Measurements from ENCODE around the gene PRR12.

The PRR12 gene

DNA sequence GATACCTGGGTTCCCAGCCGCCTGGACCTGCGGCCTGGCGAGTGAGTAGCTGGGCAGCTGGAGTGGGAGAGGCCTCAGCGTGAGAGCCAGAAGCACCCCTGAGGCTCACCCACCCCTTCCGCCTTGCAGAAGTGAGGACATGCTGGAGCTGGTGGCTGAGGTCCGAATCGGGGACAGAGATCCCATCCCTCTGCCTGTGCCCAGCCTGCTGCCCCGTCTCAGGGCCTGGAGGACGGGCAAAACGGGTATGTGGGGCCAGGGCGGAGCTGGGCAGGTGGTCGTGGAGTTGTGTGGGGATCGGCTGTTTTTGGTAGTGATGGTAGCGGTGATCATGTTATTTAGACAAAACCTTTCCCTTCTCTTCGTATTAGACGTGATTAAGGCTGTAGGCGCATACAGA is 55.6 kb downstream of the PRR12 start:
- TF ChIP-seq TAF1 (IDR thresholded peaks at IDR 0.05; ENCODE audit: borderline replicate concordance, insufficient read depth, low read length) (no peak), FOXP2 (optimal IDR thresholded peaks at IDR 0.05; ENCODE audit: borderline replicate concordance, extremely low read depth, extremely low read length, insufficient read depth) (no peak), POLR2AphosphoS5 (IDR thresholded peaks at IDR 0.05; ENCODE audit: low read depth, low read length) (no peak), SIN3A (IDR thresholded peaks at IDR 0.05; ENCODE audit: borderline replicate concordance, insufficient read depth, low read length) (no peak)
- TF ChIP-seq, protein P1, sequence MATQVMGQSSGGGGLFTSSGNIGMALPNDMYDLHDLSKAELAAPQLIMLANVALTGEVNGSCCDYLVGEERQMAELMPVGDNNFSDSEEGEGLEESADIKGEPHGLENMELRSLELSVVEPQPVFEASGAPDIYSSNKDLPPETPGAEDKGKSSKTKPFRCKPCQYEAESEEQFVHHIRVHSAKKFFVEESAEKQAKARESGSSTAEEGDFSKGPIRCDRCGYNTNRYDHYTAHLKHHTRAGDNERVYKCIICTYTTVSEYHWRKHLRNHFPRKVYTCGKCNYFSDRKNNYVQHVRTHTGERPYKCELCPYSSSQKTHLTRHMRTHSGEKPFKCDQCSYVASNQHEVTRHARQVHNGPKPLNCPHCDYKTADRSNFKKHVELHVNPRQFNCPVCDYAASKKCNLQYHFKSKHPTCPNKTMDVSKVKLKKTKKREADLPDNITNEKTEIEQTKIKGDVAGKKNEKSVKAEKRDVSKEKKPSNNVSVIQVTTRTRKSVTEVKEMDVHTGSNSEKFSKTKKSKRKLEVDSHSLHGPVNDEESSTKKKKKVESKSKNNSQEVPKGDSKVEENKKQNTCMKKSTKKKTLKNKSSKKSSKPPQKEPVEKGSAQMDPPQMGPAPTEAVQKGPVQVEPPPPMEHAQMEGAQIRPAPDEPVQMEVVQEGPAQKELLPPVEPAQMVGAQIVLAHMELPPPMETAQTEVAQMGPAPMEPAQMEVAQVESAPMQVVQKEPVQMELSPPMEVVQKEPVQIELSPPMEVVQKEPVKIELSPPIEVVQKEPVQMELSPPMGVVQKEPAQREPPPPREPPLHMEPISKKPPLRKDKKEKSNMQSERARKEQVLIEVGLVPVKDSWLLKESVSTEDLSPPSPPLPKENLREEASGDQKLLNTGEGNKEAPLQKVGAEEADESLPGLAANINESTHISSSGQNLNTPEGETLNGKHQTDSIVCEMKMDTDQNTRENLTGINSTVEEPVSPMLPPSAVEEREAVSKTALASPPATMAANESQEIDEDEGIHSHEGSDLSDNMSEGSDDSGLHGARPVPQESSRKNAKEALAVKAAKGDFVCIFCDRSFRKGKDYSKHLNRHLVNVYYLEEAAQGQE (IDR thresholded peaks at IDR 0.05; ENCODE audit: insufficient read depth in 1 of 2, low read depth in 2 of 2, low read length in 2 of 2): no peak

DNA sequence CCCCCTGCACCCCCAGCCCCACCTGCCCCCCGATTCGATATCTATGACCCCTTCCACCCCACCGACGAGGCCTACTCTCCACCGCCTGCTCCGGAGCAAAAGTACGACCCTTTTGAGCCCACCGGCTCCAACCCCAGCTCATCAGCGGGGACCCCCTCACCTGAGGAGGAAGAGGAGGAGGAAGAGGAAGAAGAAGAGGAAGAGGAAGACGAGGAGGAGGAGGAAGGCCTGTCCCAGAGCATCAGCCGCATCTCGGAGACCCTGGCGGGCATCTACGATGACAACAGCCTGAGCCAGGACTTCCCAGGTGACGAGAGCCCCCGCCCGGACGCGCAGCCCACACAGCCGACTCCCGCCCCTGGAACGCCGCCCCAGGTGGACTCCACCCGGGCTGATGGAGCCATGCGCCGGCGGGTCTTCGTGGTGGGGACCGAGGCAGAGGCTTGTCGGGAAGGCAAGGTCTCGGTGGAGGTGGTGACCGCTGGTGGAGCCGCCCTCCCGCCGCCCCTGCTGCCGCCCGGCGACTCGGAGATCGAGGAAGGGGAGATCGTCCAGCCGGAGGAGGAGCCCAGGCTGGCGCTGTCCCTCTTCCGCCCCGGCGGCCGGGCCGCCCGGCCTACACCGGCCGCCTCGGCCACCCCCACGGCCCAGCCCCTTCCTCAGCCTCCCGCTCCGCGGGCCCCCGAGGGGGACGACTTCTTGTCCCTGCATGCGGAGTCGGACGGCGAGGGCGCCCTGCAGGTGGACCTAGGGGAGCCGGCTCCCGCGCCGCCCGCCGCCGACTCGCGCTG is 60.2 kb downstream of the PRR12 start:
- TF ChIP-seq FOXP2 (optimal IDR thresholded peaks at IDR 0.05; ENCODE audit: borderline replicate concordance, extremely low read depth, extremely low read length, insufficient read depth): no peak
- TF ChIP-seq, protein P1 (IDR thresholded peaks at IDR 0.05; ENCODE audit: insufficient read depth in 1 of 2, low read depth in 2 of 2, low read length in 2 of 2): no peak

DNA sequence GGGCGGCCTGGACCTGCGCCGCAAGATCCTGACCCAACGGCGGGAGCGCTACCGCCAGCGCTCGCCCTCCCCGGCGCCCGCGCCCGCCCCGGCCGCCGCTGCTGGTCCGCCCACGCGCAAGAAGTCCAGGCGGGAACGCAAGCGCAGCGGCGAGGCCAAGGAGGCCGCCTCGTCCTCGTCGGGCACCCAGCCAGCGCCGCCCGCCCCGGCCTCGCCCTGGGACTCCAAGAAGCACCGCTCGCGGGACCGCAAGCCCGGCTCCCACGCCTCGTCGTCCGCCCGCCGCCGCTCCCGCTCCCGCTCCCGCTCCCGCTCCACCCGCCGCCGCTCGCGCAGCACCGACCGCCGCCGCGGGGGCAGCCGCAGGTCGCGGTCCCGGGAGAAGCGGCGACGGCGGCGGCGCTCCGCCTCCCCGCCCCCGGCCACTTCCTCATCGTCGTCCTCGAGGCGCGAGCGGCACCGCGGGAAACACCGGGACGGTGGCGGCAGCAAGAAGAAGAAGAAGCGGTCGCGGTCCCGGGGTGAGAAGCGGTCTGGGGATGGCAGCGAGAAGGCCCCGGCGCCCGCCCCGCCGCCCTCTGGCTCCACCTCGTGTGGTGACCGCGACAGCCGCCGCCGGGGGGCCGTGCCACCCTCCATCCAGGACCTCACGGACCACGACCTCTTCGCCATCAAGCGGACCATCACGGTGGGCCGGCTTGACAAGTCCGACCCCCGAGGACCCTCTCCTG is 61.0 kb downstream of the PRR12 start:
- no peak for TF ChIP-seq FOXP2 (optimal IDR thresholded peaks at IDR 0.05; ENCODE audit: borderline replicate concordance, extremely low read depth, extremely low read length, insufficient read depth)
- no peak for TF ChIP-seq TAF1 (IDR thresholded peaks at IDR 0.05; ENCODE audit: borderline replicate concordance, insufficient read depth, low read length)
- TF ChIP-seq SIN3A (IDR thresholded peaks at IDR 0.05; ENCODE audit: borderline replicate concordance, insufficient read depth, low read length): no peak

DNA sequence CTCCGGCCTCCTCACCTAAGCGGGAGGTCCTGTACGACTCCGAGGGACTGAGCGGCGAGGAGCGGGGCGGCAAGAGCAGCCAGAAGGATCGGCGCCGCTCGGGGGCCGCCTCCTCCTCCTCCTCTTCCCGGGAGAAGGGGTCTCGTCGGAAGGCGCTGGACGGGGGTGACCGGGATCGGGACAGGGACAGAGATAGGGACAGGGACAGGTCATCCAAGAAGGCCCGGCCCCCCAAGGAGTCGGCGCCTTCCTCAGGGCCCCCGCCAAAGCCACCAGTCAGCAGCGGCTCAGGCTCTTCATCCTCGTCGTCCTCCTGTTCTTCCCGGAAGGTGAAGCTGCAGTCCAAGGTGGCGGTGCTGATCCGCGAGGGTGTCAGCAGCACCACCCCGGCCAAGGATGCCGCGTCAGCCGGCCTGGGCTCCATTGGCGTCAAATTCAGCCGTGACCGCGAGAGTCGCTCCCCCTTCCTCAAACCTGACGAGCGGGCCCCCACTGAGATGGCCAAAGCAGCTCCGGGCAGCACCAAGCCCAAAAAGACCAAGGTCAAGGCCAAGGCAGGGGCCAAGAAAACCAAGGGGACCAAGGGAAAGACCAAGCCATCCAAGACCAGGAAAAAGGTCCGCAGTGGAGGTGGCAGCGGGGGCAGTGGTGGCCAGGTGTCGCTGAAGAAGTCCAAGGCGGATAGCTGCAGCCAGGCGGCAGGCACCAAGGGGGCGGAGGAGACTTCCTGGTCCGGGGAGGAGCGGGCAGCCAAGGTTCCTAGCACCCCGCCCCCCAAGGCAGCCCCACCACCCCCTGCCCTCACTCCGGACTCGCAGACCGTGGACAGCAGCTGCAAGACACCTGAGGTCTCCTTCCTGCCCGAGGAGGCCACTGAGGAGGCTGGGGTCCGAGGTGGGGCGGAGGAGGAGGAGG is 61.8 kb downstream of the PRR12 start:
- TF ChIP-seq TAF1 (IDR thresholded peaks at IDR 0.05; ENCODE audit: borderline replicate concordance, insufficient read depth, low read length) (no peak), SIN3A (IDR thresholded peaks at IDR 0.05; ENCODE audit: borderline replicate concordance, insufficient read depth, low read length) (no peak), POLR2AphosphoS5 (IDR thresholded peaks at IDR 0.05; ENCODE audit: low read depth, low read length) (0 out of 2 replicates have a peak, but pooled peaks have one; percentile 33), FOXP2 (optimal IDR thresholded peaks at IDR 0.05; ENCODE audit: borderline replicate concordance, extremely low read depth, extremely low read length, insufficient read depth) (no peak)

DNA sequence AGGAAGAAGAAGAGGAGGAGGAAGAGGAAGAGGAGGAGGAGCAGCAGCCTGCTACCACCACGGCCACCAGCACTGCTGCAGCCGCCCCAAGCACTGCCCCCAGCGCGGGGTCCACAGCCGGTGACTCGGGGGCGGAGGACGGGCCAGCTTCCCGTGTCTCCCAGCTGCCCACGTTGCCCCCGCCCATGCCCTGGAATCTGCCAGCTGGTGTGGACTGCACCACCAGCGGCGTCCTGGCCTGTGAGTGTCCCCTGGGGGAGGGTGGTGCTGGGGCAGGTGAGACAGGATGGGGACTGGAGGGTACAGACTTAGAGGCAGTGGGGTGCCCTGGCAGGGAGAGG is 62.5 kb downstream of the PRR12 start:
- TF ChIP-seq FOXP2 (optimal IDR thresholded peaks at IDR 0.05; ENCODE audit: borderline replicate concordance, extremely low read depth, extremely low read length, insufficient read depth) (no peak), SIN3A (IDR thresholded peaks at IDR 0.05; ENCODE audit: borderline replicate concordance, insufficient read depth, low read length) (no peak), POLR2AphosphoS5 (IDR thresholded peaks at IDR 0.05; ENCODE audit: low read depth, low read length) (no peak)
- TF ChIP-seq, protein P1 (IDR thresholded peaks at IDR 0.05; ENCODE audit: insufficient read depth in 1 of 2, low read depth in 2 of 2, low read length in 2 of 2): no peak
